Measurements from ENCODE around the gene MCAM. TPM values are rescaled to one million over a fixed set of nuclear protein-coding genes. Genes with fewer than 3 reads are reported as not detected.

Gene MCAM
- total and polyA plus RNA-seq, 2 donors (not counting 1 experiment from before 2014, with no cell fraction given) = 4.8 to 26.3 TPM

DNA sequence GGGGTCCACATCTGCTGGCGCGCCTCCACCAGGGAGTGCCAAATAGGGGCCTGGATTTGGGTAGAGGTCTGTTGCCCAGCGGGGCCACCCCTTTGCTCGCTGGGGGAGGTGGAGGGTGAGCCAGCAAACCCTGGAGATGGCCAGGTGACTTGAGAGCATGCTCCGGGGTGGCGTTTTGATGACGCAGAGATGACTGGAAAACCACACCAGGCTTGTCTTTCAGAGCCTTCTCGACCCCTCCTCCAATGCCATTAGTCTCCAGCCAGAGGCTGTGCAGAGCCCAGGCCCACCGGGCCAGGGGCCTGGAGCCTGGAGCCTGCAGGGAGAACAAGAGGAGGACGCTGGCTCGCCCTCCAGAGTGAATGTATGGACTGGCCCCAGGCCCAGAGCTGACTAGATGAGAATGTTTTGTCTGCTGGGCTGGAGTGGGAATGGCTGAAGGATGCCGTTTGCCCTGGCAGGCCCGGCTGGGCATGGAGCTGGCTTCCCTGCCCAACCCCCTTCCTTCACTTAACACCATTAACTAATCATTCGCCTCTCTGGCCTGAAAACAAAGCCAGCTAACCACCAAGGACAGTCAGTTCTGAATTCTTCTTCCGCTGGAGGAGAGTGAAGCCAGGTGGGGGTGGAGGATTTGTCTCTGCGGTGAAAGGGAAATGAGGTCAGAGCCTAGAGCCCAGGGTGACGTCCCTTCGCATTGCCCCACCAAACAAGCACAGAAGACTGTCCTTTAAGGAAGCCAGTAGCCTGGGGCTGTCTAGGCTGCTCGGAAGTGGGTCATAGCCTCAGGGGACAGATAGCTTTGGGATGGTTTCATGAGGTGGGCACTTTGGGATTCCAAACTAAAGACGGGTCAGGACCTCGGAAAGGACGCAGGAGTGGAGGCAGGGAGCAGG lies 1.6 kb upstream of the MCAM start:
- H3K9ac ChIP-seq (ENCODE audit: insufficient read depth, low read length) = no peak overlapping the region
- H3K27me3 ChIP-seq (ENCODE audit: control insufficient read depth, insufficient read depth, low read length) = peaks cover 8% of the 10 kb centered on the region
- peak overlapping the region; percentile 7 for H3K27ac ChIP-seq (ENCODE audit: insufficient read depth, low read length)
- no peaks in the 10 kb centered on the region for H3K36me3 ChIP-seq (ENCODE audit: control insufficient read depth, insufficient read depth, low read length)
- peak overlapping the region; percentile 13 for H2AFZ ChIP-seq (ENCODE audit: low read length)
- H3K4me1 ChIP-seq (ENCODE audit: control insufficient read depth, extremely low read depth, insufficient read depth, low read length) = peaks cover 27% of the 10 kb centered on the region
- DNase-seq (ENCODE audit: low read depth in 2 of 2) = peak; percentile 62 to 81
- H3K9me3 ChIP-seq (ENCODE audit: control insufficient read depth, insufficient read depth, low read depth, low read length) = no peaks in the 10 kb centered on the region
- TF ChIP-seq EZH2 (IDR thresholded peaks at IDR 0.05; ENCODE audit: low read length, missing control alignments) (no peak), CTCF (conservative IDR thresholded peaks at IDR 0.05 in 1 of 2, IDR thresholded peaks at IDR 0.05 in 1 of 2; ENCODE audit: low read depth in 1 of 2, low read length in 2 of 2) (no peak)
- H3K4me3 ChIP-seq (replicated peaks in 1 of 4; ENCODE audit: control extremely low read depth in 1 of 4, insufficient read depth in 1 of 4, low read depth in 3 of 4, low read length in 4 of 4) = no peak overlapping the region
- H3K4me2 ChIP-seq (ENCODE audit: extremely low read depth, insufficient read depth, low read length) = no peak overlapping the region
- no peaks in the 10 kb centered on the region for H3K79me2 ChIP-seq (ENCODE audit: control insufficient read depth, insufficient read depth, low read length)
- no peaks in the 10 kb centered on the region for H4K20me1 ChIP-seq (ENCODE audit: control insufficient read depth, extremely low read depth, insufficient read depth, low read length)

DNA sequence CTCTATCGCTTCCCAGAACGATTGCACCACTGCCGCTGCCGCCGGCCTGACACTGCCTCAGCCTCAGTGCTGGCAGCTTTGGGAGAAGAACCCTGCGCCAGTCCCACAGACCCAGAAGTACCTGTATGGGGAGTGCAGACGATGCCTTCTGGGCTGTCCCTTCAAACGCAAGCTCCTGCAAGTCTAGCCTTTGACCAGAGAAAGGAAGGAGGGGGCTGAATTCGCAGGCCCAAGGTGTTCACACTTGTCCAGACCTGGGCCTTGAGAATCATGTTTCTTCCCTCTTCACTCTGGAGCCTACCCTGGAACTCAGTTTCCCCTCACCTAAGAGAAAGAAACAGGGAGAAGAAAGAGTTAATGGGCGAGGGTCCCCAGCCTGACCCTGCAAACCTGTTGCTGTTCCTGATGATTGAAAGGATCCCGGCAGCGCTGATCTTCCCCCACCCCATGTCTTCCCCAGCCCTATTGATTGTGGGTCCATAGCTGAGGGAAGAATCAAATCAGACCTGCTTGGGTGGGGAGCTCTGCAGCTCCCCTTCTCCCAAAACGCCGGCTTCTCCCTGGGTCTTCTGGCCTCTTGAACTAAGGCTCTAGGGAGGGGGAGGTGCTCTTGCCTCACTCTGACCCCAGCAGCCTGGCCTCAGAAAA lies 786 bp upstream of the MCAM start:
- no peaks in the 10 kb centered on the region for H3K79me2 ChIP-seq (ENCODE audit: control insufficient read depth, insufficient read depth, low read length)
- H4K20me1 ChIP-seq (ENCODE audit: control insufficient read depth, extremely low read depth, insufficient read depth, low read length) = no peaks in the 10 kb centered on the region
- no peak overlapping the region for H2AFZ ChIP-seq (ENCODE audit: low read length)
- no peaks in the 10 kb centered on the region for H3K9me3 ChIP-seq (ENCODE audit: control insufficient read depth, insufficient read depth, low read depth, low read length)
- no peak overlapping the region for H3K27ac ChIP-seq (ENCODE audit: insufficient read depth, low read length)
- no peaks in the 10 kb centered on the region for H3K36me3 ChIP-seq (ENCODE audit: control insufficient read depth, insufficient read depth, low read length)
- H3K4me2 ChIP-seq (ENCODE audit: extremely low read depth, insufficient read depth, low read length) = peak overlapping the region; percentile 30
- peaks cover 27% of the 10 kb centered on the region for H3K4me1 ChIP-seq (ENCODE audit: control insufficient read depth, extremely low read depth, insufficient read depth, low read length)
- H3K4me3 ChIP-seq (replicated peaks in 1 of 4; ENCODE audit: control extremely low read depth in 1 of 4, insufficient read depth in 1 of 4, low read depth in 3 of 4, low read length in 4 of 4) = no peak overlapping the region
- TF ChIP-seq CTCF (conservative IDR thresholded peaks at IDR 0.05 in 1 of 2, IDR thresholded peaks at IDR 0.05 in 1 of 2; ENCODE audit: low read depth in 1 of 2, low read length in 2 of 2) (no peak), EZH2 (IDR thresholded peaks at IDR 0.05; ENCODE audit: low read length, missing control alignments) (no peak)
- no peak overlapping the region for H3K9ac ChIP-seq (ENCODE audit: insufficient read depth, low read length)
- DNase-seq (ENCODE audit: low read depth in 2 of 2) = peak in 1 of 2 donors; percentile 27
- peaks cover 8% of the 10 kb centered on the region for H3K27me3 ChIP-seq (ENCODE audit: control insufficient read depth, insufficient read depth, low read length)

GRCh38 chr11:119316016-119316728 lies 758 bp downstream of the MCAM start:
- TF ChIP-seq EZH2 (IDR thresholded peaks at IDR 0.05; ENCODE audit: low read length, missing control alignments) = peak; percentile 77
- no peak for TF ChIP-seq CTCF (conservative IDR thresholded peaks at IDR 0.05 in 1 of 2, IDR thresholded peaks at IDR 0.05 in 1 of 2; ENCODE audit: low read depth in 1 of 2, low read length in 2 of 2)
- H3K9ac ChIP-seq (ENCODE audit: insufficient read depth, low read length) = peak overlapping the region; percentile 3
- no peak overlapping the region for H3K27ac ChIP-seq (ENCODE audit: insufficient read depth, low read length)
- no peak overlapping the region for H2AFZ ChIP-seq (ENCODE audit: low read length)
- H3K36me3 ChIP-seq (ENCODE audit: control insufficient read depth, insufficient read depth, low read length) = no peaks in the 10 kb centered on the region
- DNase-seq (ENCODE audit: low read depth in 2 of 2) = peak in 1 of 2 donors; percentile 20
- H3K4me1 ChIP-seq (ENCODE audit: control insufficient read depth, extremely low read depth, insufficient read depth, low read length) = peaks cover 17% of the 10 kb centered on the region
- H3K79me2 ChIP-seq (ENCODE audit: control insufficient read depth, insufficient read depth, low read length) = no peaks in the 10 kb centered on the region
- no peaks in the 10 kb centered on the region for H4K20me1 ChIP-seq (ENCODE audit: control insufficient read depth, extremely low read depth, insufficient read depth, low read length)
- H3K4me2 ChIP-seq (ENCODE audit: extremely low read depth, insufficient read depth, low read length) = peak overlapping the region; percentile 30
- peak overlapping the region; percentile 25 to 53 (median 42) for H3K4me3 ChIP-seq (replicated peaks in 1 of 4; ENCODE audit: control extremely low read depth in 1 of 4, insufficient read depth in 1 of 4, low read depth in 3 of 4, low read length in 4 of 4)
- peaks cover 8% of the 10 kb centered on the region for H3K27me3 ChIP-seq (ENCODE audit: control insufficient read depth, insufficient read depth, low read length)
- no peaks in the 10 kb centered on the region for H3K9me3 ChIP-seq (ENCODE audit: control insufficient read depth, insufficient read depth, low read depth, low read length)
